HG03520 (cell line): ENCODE results near the gene BIN2.
"Not testable (repeated sequence)": the region's sequence is repeated elsewhere in the genome, so short reads cannot be mapped to it uniquely, and the experiment has no call there.

Source experiments
- ATAC-seq: cut with Tn5 transposase; IDR thresholded peaks from one replicate; pipeline ENCODE4 v1.9.1; 2021; ENCODE audit warnings: mild to moderate bottlenecking, moderate library complexity; ENCODE audit not compliant: unreplicated experiment

Gene BIN2

GRCh38 chr12:51346581-51346980 lies 22.6 kb upstream of the BIN2 start, which contains the start of gene CELA1:
Gene CELA1, minus strand, starts transcription at chr12:51346679. Its CDS starts 41 bp downstream, at chr12:51346638.
- ATAC-seq, result no peak

- ATAC-seq, result no peak
Measured at GRCh38 chr12:51345681-51346080, 21.7 kb upstream of the BIN2 start.

GRCh38 chr12:51343201-51343600 lies 19.2 kb upstream of the BIN2 start:
- no peak for ATAC-seq

- ATAC-seq, result no peak
Measured at GRCh38 chr12:51342416-51342815, 18.4 kb upstream of the BIN2 start.

- no peak for ATAC-seq
Measured at GRCh38 chr12:51341251-51342007, 17.5 kb upstream of the BIN2 start.

GRCh38 chr12:51339750-51340149 lies 15.8 kb upstream of the BIN2 start:
- no peak for ATAC-seq

GRCh38 chr12:51337336-51337735 lies 13.4 kb upstream of the BIN2 start:
- ATAC-seq, result not testable (repeated sequence)

GRCh38 chr12:51335931-51336330 lies 12.0 kb upstream of the BIN2 start:
- no peak for ATAC-seq

- no peak for ATAC-seq
Measured at GRCh38 chr12:51334764-51335163, 10.8 kb upstream of the BIN2 start.

- no peak for ATAC-seq
Measured at GRCh38 chr12:51333536-51333935, 9.6 kb upstream of the BIN2 start.

GRCh38 chr12:51330186-51330585 lies 6.2 kb upstream of the BIN2 start:
- ATAC-seq, result no peak

GRCh38 chr12:51329742-51330141 lies 5.8 kb upstream of the BIN2 start:
- no peak for ATAC-seq

- ATAC-seq, result no peak
Measured at GRCh38 chr12:51328587-51328986, 4.6 kb upstream of the BIN2 start.

GRCh38 chr12:51326698-51327439 lies 2.9 kb upstream of the BIN2 start:
- ATAC-seq, result no peak

GRCh38 chr12:51324953-51325352 lies 979 bp upstream of the BIN2 start:
- no peak for ATAC-seq

- ATAC-seq, result no peak
Measured at GRCh38 chr12:51323317-51323960, 535 bp downstream of the BIN2 start.

GRCh38 chr12:51322452-51322851 lies 1.5 kb downstream of the BIN2 start:
- ATAC-seq, result no peak

GRCh38 chr12:51321882-51322281 lies 2.1 kb downstream of the BIN2 start:
- no peak for ATAC-seq

- ATAC-seq, result no peak
Measured at GRCh38 chr12:51320695-51321320, 3.2 kb downstream of the BIN2 start.

- no peak for ATAC-seq
Measured at GRCh38 chr12:51320311-51320694, 3.7 kb downstream of the BIN2 start.

- no peak for ATAC-seq
Measured at GRCh38 chr12:51318846-51319599, 5.0 kb downstream of the BIN2 start.
